ENCODE data around the gene DCST2. TPM values are rescaled to one million over a fixed set of nuclear protein-coding genes. Genes with fewer than 3 reads are reported as not detected.
A peak's percentile ranks its signal among the peaks of the same experiment; 100 is the strongest.

Gene DCST2
- total and polyA plus RNA-seq, 10 of the 15 experiments (the other 5 are each of a cell fraction or from before 2014, with no cell fraction given) = 0.33 to 0.41 (median 0.36) TPM; not detected in 7

DNA sequence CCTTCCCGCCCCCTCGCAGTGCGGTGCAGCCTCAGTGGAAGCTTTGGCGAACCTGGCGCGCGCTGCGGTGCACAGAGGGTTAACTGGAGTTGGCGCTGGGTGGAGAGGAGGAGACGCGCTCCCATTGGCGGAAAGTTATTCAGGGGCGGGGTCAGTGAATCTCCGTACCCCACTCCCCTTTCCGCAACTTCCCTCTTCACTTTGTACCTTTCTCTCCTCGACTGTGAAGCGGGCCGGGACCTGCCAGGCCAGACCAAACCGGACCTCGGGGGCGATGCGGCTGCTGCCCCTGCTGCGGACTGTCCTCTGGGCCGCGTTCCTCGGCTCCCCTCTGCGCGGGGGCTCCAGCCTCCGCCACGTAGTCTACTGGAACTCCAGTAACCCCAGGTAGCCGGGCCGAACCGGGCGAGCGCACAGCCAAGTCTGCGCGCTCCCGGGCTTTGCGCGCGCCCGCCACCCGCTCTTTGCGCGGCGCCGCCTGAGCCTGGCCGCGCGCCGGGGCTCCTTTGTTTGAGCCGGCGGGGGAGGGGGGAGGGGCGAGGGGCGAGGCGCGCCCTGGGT is 30.0 kb upstream of the DCST2 start, which contains the start of gene EFNA4 (continued):
- TF ChIP-seq JUND (IDR thresholded peaks at IDR 0.05; ENCODE audit: low read depth, low read length) (no peak), RUNX3 (IDR thresholded peaks at IDR 0.05; ENCODE audit: low read length) (peak; percentile 29), GATAD2B (conservative IDR thresholded peaks at IDR 0.05; ENCODE audit: low read depth) (0 out of 2 replicates have a peak, but pooled peaks have one; percentile 46), IKZF1 (conservative IDR thresholded peaks at IDR 0.05) (peak; percentile 53), NKRF (conservative IDR thresholded peaks at IDR 0.05) (peak; percentile 80), CREM (IDR thresholded peaks at IDR 0.05; ENCODE audit: low read depth) (peak; percentile 30; the same call in 1 of the 2 replicates), TBL1XR1 (IDR thresholded peaks at IDR 0.05; ENCODE audit: low read depth, low read length) (no peak), SIX5 (IDR thresholded peaks at IDR 0.05; ENCODE audit: low read depth, low read length, severe bottlenecking) (no peak), SKIL (IDR thresholded peaks at IDR 0.05; ENCODE audit: low read depth, poor library complexity, severe bottlenecking) (no peak), RBBP5 (conservative IDR thresholded peaks at IDR 0.05) (no peak), MYB (IDR thresholded peaks at IDR 0.05; ENCODE audit: borderline replicate concordance, low read depth, low read length) (no peak), ZBTB33 (IDR thresholded peaks at IDR 0.05) (no peak)
- TF ChIP-seq, protein P1, sequence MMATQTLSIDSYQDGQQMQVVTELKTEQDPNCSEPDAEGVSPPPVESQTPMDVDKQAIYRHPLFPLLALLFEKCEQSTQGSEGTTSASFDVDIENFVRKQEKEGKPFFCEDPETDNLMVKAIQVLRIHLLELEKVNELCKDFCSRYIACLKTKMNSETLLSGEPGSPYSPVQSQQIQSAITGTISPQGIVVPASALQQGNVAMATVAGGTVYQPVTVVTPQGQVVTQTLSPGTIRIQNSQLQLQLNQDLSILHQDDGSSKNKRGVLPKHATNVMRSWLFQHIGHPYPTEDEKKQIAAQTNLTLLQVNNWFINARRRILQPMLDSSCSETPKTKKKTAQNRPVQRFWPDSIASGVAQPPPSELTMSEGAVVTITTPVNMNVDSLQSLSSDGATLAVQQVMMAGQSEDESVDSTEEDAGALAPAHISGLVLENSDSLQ (IDR thresholded peaks at IDR 0.05) = no peak
- TF ChIP-seq, protein P2, sequence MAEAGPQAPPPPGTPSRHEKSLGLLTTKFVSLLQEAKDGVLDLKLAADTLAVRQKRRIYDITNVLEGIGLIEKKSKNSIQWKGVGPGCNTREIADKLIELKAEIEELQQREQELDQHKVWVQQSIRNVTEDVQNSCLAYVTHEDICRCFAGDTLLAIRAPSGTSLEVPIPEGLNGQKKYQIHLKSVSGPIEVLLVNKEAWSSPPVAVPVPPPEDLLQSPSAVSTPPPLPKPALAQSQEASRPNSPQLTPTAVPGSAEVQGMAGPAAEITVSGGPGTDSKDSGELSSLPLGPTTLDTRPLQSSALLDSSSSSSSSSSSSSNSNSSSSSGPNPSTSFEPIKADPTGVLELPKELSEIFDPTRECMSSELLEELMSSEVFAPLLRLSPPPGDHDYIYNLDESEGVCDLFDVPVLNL (IDR thresholded peaks at IDR 0.05; ENCODE audit: low read depth, low read length) = no peak
- TF ChIP-seq, protein P3, sequence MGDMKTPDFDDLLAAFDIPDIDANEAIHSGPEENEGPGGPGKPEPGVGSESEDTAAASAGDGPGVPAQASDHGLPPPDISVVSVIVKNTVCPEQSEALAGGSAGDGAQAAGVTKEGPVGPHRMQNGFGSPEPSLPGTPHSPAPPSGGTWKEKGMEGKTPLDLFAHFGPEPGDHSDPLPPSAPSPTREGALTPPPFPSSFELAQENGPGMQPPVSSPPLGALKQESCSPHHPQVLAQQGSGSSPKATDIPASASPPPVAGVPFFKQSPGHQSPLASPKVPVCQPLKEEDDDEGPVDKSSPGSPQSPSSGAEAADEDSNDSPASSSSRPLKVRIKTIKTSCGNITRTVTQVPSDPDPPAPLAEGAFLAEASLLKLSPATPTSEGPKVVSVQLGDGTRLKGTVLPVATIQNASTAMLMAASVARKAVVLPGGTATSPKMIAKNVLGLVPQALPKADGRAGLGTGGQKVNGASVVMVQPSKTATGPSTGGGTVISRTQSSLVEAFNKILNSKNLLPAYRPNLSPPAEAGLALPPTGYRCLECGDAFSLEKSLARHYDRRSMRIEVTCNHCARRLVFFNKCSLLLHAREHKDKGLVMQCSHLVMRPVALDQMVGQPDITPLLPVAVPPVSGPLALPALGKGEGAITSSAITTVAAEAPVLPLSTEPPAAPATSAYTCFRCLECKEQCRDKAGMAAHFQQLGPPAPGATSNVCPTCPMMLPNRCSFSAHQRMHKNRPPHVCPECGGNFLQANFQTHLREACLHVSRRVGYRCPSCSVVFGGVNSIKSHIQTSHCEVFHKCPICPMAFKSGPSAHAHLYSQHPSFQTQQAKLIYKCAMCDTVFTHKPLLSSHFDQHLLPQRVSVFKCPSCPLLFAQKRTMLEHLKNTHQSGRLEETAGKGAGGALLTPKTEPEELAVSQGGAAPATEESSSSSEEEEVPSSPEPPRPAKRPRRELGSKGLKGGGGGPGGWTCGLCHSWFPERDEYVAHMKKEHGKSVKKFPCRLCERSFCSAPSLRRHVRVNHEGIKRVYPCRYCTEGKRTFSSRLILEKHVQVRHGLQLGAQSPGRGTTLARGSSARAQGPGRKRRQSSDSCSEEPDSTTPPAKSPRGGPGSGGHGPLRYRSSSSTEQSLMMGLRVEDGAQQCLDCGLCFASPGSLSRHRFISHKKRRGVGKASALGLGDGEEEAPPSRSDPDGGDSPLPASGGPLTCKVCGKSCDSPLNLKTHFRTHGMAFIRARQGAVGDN (IDR thresholded peaks at IDR 0.05) = no peak
